KMS-11 (cell line): ENCODE measurements around the gene HDAC4.

ENCODE experiments used
- H2AFZ ChIP-seq: fragments of 200-600 bp; sonication (generic); 2 replicates; pipeline ENCODE4 v1.6.1; 2016; ENCODE audit warnings: antibody characterized with exemption, mixed run types, low read depth
- H3K27ac ChIP-seq: fragments of 200-600 bp; sonication (generic); 2 replicates; pipeline ENCODE4 v1.6.1; 2016; ENCODE audit warnings: mild to moderate bottlenecking, mixed run types
- H3K27me3 ChIP-seq: fragments of 200-600 bp; sonication (generic); 2 replicates; pipeline ENCODE4 v1.6.1; 2017; ENCODE audit warnings: mild to moderate bottlenecking, low read depth, mixed run types, moderate library complexity; ENCODE audit not compliant: insufficient read depth
- H3K36me3 ChIP-seq: fragments of 200-600 bp; sonication (generic); 2 replicates; pipeline ENCODE4 v1.6.1; 2017; ENCODE audit warnings: mild to moderate bottlenecking, mixed run types; ENCODE audit not compliant: insufficient read depth
- H3K4me1 ChIP-seq: fragments of 200-600 bp; sonication (generic); 2 replicates; pipeline ENCODE4 v1.6.1; 2016; ENCODE audit warnings: mild to moderate bottlenecking, low read depth, mixed run types; ENCODE audit not compliant: poor library complexity, severe bottlenecking
- H3K4me2 ChIP-seq: fragments of 200-600 bp; sonication (generic); 2 replicates; pipeline ENCODE4 v1.7.0; 2016; ENCODE audit warnings: mild to moderate bottlenecking, mixed run types
- H3K4me3 ChIP-seq: fragments of 200-600 bp; sonication (generic); IDR thresholded peaks from 2 replicates; pipeline ENCODE4 v1.6.1; 2017; ENCODE audit warnings: low read depth, low read length, mixed read lengths; ENCODE audit not compliant: insufficient read depth
- H3K79me2 ChIP-seq: fragments of 200-600 bp; sonication (generic); 2 replicates; pipeline ENCODE4 v1.6.1; 2016; ENCODE audit warnings: low read depth, mixed run types; ENCODE audit not compliant: insufficient read depth
- H3K9ac ChIP-seq: fragments of 200-600 bp; sonication (generic); 2 replicates; pipeline ENCODE4 v1.6.1; 2016; ENCODE audit warnings: mild to moderate bottlenecking, mixed run types
- H4K20me1 ChIP-seq: fragments of 200-600 bp; sonication (generic); 2 replicates; pipeline ENCODE4 v1.6.1; 2016; ENCODE audit warnings: mild to moderate bottlenecking, mixed run types; ENCODE audit not compliant: insufficient read depth
- TF ChIP-seq, protein P1 (sequence below): fragments of 200-600 bp; sonication (generic); conservative IDR thresholded peaks from 2 replicates; pipeline ENCODE4 v1.6.1; 2017; ENCODE audit warnings: low read depth, mild to moderate bottlenecking, antibody characterized with exemption, low read length, moderate library complexity, mixed read lengths

HDAC4 gene

GRCh38 chr2:239215988-239216613, 184.7 kb downstream of the HDAC4 start:
- H3K4me1 ChIP-seq, result peaks cover 6% of the 10 kb centered on the region
- H4K20me1 ChIP-seq, result no peaks in the 10 kb centered on the region
- no peak overlapping the region for H3K4me2 ChIP-seq
- TF ChIP-seq, protein P1, sequence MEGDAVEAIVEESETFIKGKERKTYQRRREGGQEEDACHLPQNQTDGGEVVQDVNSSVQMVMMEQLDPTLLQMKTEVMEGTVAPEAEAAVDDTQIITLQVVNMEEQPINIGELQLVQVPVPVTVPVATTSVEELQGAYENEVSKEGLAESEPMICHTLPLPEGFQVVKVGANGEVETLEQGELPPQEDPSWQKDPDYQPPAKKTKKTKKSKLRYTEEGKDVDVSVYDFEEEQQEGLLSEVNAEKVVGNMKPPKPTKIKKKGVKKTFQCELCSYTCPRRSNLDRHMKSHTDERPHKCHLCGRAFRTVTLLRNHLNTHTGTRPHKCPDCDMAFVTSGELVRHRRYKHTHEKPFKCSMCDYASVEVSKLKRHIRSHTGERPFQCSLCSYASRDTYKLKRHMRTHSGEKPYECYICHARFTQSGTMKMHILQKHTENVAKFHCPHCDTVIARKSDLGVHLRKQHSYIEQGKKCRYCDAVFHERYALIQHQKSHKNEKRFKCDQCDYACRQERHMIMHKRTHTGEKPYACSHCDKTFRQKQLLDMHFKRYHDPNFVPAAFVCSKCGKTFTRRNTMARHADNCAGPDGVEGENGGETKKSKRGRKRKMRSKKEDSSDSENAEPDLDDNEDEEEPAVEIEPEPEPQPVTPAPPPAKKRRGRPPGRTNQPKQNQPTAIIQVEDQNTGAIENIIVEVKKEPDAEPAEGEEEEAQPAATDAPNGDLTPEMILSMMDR, result no peak
- H3K27ac ChIP-seq, result no peak overlapping the region
- peaks cover 19% of the 10 kb centered on the region; the same call in 1 of the 2 replicates for H3K79me2 ChIP-seq
- H3K36me3 ChIP-seq, result no peaks in the 10 kb centered on the region
- H3K4me3 ChIP-seq, result no peak overlapping the region
- no peak overlapping the region for H3K9ac ChIP-seq
- no peaks in the 10 kb centered on the region for H3K27me3 ChIP-seq
- H2AFZ ChIP-seq, result no peak overlapping the region

DNA sequence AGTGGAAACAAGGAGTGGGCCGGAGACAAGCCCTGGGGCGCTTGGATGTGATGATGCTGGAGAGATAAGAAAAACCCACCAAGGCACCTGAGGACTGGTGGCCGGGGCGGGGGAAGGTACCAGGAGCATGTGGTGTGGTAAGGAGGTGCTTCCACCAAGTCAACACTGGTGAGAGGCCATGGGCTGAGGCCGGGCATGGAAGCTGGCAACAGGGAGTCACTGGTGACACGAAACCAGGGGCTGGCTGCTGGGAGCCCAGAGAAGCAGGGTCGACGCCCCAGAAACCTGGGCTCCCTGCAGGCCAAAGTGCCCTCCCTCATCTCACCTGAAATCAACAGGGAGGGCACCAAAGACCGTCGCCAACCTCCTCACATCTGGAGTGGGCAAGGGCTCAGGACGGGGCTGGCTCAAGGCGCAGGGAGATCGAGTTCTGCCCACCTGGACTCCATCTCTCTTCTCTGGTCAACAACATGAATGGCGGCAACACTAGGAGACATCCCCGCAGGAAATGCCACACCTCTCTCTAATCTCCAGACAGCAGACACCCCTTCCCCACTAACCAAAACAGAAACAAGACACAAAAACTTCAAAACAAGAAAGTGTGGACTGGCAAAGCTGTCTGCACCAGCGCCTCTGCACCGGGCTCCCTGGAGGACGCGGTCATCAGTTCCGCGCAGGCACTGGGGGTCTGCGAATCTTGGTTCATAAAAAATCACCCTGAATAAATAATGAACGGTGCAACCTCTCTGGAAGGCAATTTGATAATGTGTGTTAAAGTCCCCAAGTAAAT, 185.5 kb downstream of the HDAC4 start:
- Histone ChIP-seq H3K27me3 (no peaks in the 10 kb centered on the region), H3K9ac (no peak overlapping the region), H3K4me2 (no peak overlapping the region), H3K4me1 (peaks cover 6% of the 10 kb centered on the region), H3K79me2 (0 out of 2 replicates have a peak, but pooled peaks cover 12% of the 10 kb centered on the region), H3K27ac (no peak overlapping the region), H3K36me3 (no peaks in the 10 kb centered on the region), H3K4me3 (no peak overlapping the region), H4K20me1 (no peaks in the 10 kb centered on the region), H2AFZ (no peak overlapping the region)
- TF ChIP-seq, protein P1, result no peak

- no peaks in the 10 kb centered on the region for H4K20me1 ChIP-seq
- TF ChIP-seq, protein P1, result no peak
- 0 out of 2 replicates have a peak, but pooled peaks cover 8% of the 10 kb centered on the region for H3K79me2 ChIP-seq
Measured at GRCh38 chr2:239214725-239215124, 186.1 kb downstream of the HDAC4 start.

GRCh38 chr2:239213643-239214101, 187.1 kb downstream of the HDAC4 start:
- no peak overlapping the region for H3K4me3 ChIP-seq
- H3K79me2 ChIP-seq, result 0 out of 2 replicates have a peak, but pooled peaks cover 7% of the 10 kb centered on the region
- H3K9ac ChIP-seq, result no peak overlapping the region
- no peaks in the 10 kb centered on the region for H3K36me3 ChIP-seq
- H3K27ac ChIP-seq, result no peak overlapping the region
- H3K4me2 ChIP-seq, result no peak overlapping the region
- no peaks in the 10 kb centered on the region for H3K27me3 ChIP-seq
- TF ChIP-seq, protein P1, result no peak
- peaks cover 6% of the 10 kb centered on the region for H3K4me1 ChIP-seq
- no peaks in the 10 kb centered on the region for H4K20me1 ChIP-seq
- no peak overlapping the region for H2AFZ ChIP-seq

More at GRCh38 chr2:239214725-239215124, 186.1 kb downstream of the HDAC4 start:
- H3K36me3 ChIP-seq, result no peaks in the 10 kb centered on the region
- H3K9ac ChIP-seq, result no peak overlapping the region
- no peak overlapping the region for H3K4me2 ChIP-seq
- H3K27ac ChIP-seq, result no peak overlapping the region
- no peaks in the 10 kb centered on the region for H3K27me3 ChIP-seq
- peaks cover 6% of the 10 kb centered on the region for H3K4me1 ChIP-seq
- H3K4me3 ChIP-seq, result no peak overlapping the region
- no peak overlapping the region for H2AFZ ChIP-seq
